K562 (cell line): Measurements from ENCODE around the gene ZFP62. TPM values are rescaled to one million over a fixed set of nuclear protein-coding genes. Genes with fewer than 3 reads are reported as not detected.

ENCODE experiments used
- BDP1 ChIP-seq: IDR thresholded peaks from 3 replicates; pipeline ENCODE4 v1.6.1; 2011; ENCODE audit not compliant: insufficient read length, insufficient read depth
- L3MBTL2 ChIP-seq: fragments of 450-650 bp; IDR thresholded peaks from 2 replicates; pipeline ENCODE4 v1.6.1; 2016; ENCODE audit warnings: mild to moderate bottlenecking, moderate library complexity
- MIER1 ChIP-seq: fragments of 450-650 bp; IDR thresholded peaks from 2 replicates; pipeline ENCODE4 v1.6.1; 2016; ENCODE audit warnings: antibody characterized with exemption, mild to moderate bottlenecking, low read depth
- MLX ChIP-seq, 2 experiments: fragments of 450-650 bp in 1 of 2; sonication (generic) in 1 of 2; formaldehyde crosslinking; conservative IDR thresholded peaks; 2 replicates each; pipeline versions ENCODE4 v1.4.0 to v1.8.1; 2020 to 2022; ENCODE audit warnings: mild to moderate bottlenecking in 1 of 2, missing genetic modification reagents in 1 of 2
- MTA2 ChIP-seq: fragments of 450-650 bp; IDR thresholded peaks from 2 replicates; pipeline ENCODE4 v1.6.1; 2016; ENCODE audit warnings: low read depth
- MYC ChIP-seq, 2 experiments: fragments of 250-450 bp in 1 of 2; sonication (Bioruptor Pico) in 1 of 2; IDR thresholded peaks; 2 replicates each; pipeline versions ENCODE4 v1.5.1 to v1.6.1; 2012 to 2021; ENCODE audit warnings: low read depth in 2 of 2, borderline replicate concordance in 1 of 2, improper control_type of control experiment in 1 of 2, low read length in 1 of 2, mild to moderate bottlenecking in 1 of 2, moderate library complexity in 1 of 2
- SRF ChIP-seq, 2 experiments: fragments of 250-450, 450-650 bp in 1 of 2; sonication (Bioruptor Pico) in 1 of 2; sonication (generic) in 1 of 2; formaldehyde crosslinking; IDR thresholded peaks; 2 replicates each; pipeline versions ENCODE4 v1.5.0 to v1.5.1; 2020 to 2022; ENCODE audit warnings: mild to moderate bottlenecking in 1 of 2, missing genetic modification reagents in 1 of 2
- SRSF9 ChIP-seq: fragments of 200-400 bp; formaldehyde crosslinking; IDR thresholded peaks from 2 replicates; pipeline ENCODE4 v1.6.1; 2017; ENCODE audit warnings: low read depth, low read length, borderline replicate concordance
- THRB ChIP-seq: fragments of 450-650 bp; formaldehyde crosslinking; conservative IDR thresholded peaks from 2 replicates; pipeline ENCODE4 v1.4.0; 2022; ENCODE audit warnings: mild to moderate bottlenecking, missing genetic modification characterization
- ZBTB2 ChIP-seq: fragments of 450-650 bp; IDR thresholded peaks from 2 replicates; pipeline ENCODE4 v1.6.1; 2016; ENCODE audit warnings: antibody characterized with exemption
- ZFP91 ChIP-seq: sonication (generic); formaldehyde crosslinking; IDR thresholded peaks from 2 replicates; pipeline ENCODE4 v1.8.0; 2022; ENCODE audit warnings: mild to moderate bottlenecking, missing genetic modification reagents
- ZNF655 ChIP-seq: fragments of 250-450 bp; sonication (Bioruptor Pico); IDR thresholded peaks from 2 replicates; pipeline ENCODE4 v1.5.0; 2021
- polyA plus RNA-seq, 8 experiments: library from polyadenylated mRNA; depleted of rRNA in 4 of 8; stranded (reverse) in 5 of 8; unstranded in 3 of 8; fragments of >200 nt; fragmentation: Nextera tagmentation in 2 of 8; fragmentation: Illumina TruSeq in 1 of 8; extraction: Ambion mirVana in 2 of 8; extraction: Trizol in 1 of 8; gene quantifications; 2 replicates each; pipeline versions ENCODE4 v1.2.1 to v1.2.3, GENCODE V29; 2011 to 2014; ENCODE audit warnings: inconsistent platforms in 1 of 8, missing spikeins in 1 of 8
- total RNA-seq, 7 experiments: library from RNA; depleted of rRNA in 6 of 7; stranded (reverse); fragments of >200 nt in 6 of 7; fragmentation: Illumina TruSeq in 2 of 7; extraction: Trizol in 2 of 7; gene quantifications; 2 replicates each; pipeline versions ENCODE4 v1.2.1 to v1.2.3, GENCODE V29; 2011 to 2021; ENCODE audit warnings: low replicate concordance in 1 of 7

Gene ZFP62
- total and polyA plus RNA-seq, 9 of the 15 experiments (the other 6 are each of a cell fraction or from before 2014, with no cell fraction given): 12.2 to 37.5 (median 25.0) TPM

- 0 out of 2 replicates have a peak, but pooled peaks have one; percentile 17 for TF ChIP-seq MIER1
- no peak for TF ChIP-seq L3MBTL2
- no peak for TF ChIP-seq ZNF655 (CRISPR knock-in tag)
- no peak; the same call in 1 of the 2 replicates for TF ChIP-seq MYC (IDR thresholded peaks at IDR 0.05; ENCODE audit: low read depth, low read length)
- TF ChIP-seq MYC (CRISPR knock-in tag; IDR thresholded peaks at IDR 0.05; ENCODE audit: borderline replicate concordance, low read depth): no peak
- no peak for TF ChIP-seq BDP1
- no peak for TF ChIP-seq SRSF9
- TF ChIP-seq THRB (CRISPR knock-in tag): no peak
- no peak for TF ChIP-seq SRF (CRISPR knock-in tag; IDR thresholded peaks at IDR 0.05)
- TF ChIP-seq MTA2: no peak
- no peak for TF ChIP-seq ZBTB2
- TF ChIP-seq MLX (CRISPR knock-in tag; conservative IDR thresholded peaks at IDR 0.05): no peak
- no peak for TF ChIP-seq ZFP91 (CRISPR knock-in tag)
These were observed 51.5 kb downstream of the ZFP62 start (continued) for GRCh38 chr5:180809403-180810209.
